HCT116 (cell line): ENCODE measurements around the gene SNX9.

Source experiments
- CEBPB ChIP-seq: IDR thresholded peaks from 2 replicates; pipeline ENCODE4 v1.6.1; 2012; ENCODE audit warnings: low read depth
- EZH2 ChIP-seq: fragments of 200-600 bp; sonication (generic); IDR thresholded peaks from 2 replicates; pipeline ENCODE4 v1.6.1; 2017; ENCODE audit warnings: antibody characterized with exemption, mixed run types
- FOSL1 ChIP-seq: IDR thresholded peaks from 2 replicates; pipeline ENCODE4 v1.6.1; 2012; ENCODE audit warnings: low read depth
- JUND ChIP-seq: IDR thresholded peaks from 2 replicates; pipeline ENCODE4 v1.6.1; 2012
- POLR2A ChIP-seq: IDR thresholded peaks from 2 replicates; pipeline ENCODE4 v1.7.0; 2011; ENCODE audit warnings: borderline replicate concordance; ENCODE audit not compliant: insufficient read depth, insufficient read length; ENCODE audit errors: extremely low read depth
- POLR2AphosphoS5 ChIP-seq: IDR thresholded peaks from 2 replicates; pipeline ENCODE4 v1.6.1; 2011; ENCODE audit warnings: mild to moderate bottlenecking, low read depth, low read length, moderate library complexity
- RAD21 ChIP-seq: IDR thresholded peaks from 2 replicates; pipeline ENCODE4 v1.6.1; 2012; ENCODE audit warnings: low read depth, mild to moderate bottlenecking
- SP1 ChIP-seq: IDR thresholded peaks from 2 replicates; pipeline ENCODE4 v1.6.1; 2012; ENCODE audit warnings: low read depth
- TCF7L2 ChIP-seq: IDR thresholded peaks from 2 replicates; pipeline ENCODE4 v1.7.0; 2011; ENCODE audit warnings: borderline replicate concordance, inconsistent platforms; ENCODE audit not compliant: insufficient read depth, insufficient read length; ENCODE audit errors: extremely low read depth
- YY1 ChIP-seq: IDR thresholded peaks from 2 replicates; pipeline ENCODE4 v1.6.1; 2011; ENCODE audit warnings: low read length, low read depth, moderate library complexity, mild to moderate bottlenecking; ENCODE audit not compliant: insufficient replicate concordance; ENCODE audit errors: extremely low read depth
- TF ChIP-seq, protein P1 (sequence below), 3 experiments: fragments of 200-600 bp in 1 of 3; sonication (generic) in 1 of 3; IDR thresholded peaks in 2 of 3; conservative IDR thresholded peaks in 1 of 3; 2 replicates each; pipeline ENCODE4 v1.5.1; 2012 to 2017; ENCODE audit warnings: low read depth in 2 of 3, low read length in 2 of 3, antibody characterized with exemption in 1 of 3, borderline replicate concordance in 1 of 3, control low read depth in 1 of 3, mild to moderate bottlenecking in 1 of 3, mixed read lengths in 1 of 3, mixed run types in 1 of 3, moderate library complexity in 1 of 3; ENCODE audit not compliant: insufficient read depth in 1 of 3

- TF ChIP-seq, protein P1, sequence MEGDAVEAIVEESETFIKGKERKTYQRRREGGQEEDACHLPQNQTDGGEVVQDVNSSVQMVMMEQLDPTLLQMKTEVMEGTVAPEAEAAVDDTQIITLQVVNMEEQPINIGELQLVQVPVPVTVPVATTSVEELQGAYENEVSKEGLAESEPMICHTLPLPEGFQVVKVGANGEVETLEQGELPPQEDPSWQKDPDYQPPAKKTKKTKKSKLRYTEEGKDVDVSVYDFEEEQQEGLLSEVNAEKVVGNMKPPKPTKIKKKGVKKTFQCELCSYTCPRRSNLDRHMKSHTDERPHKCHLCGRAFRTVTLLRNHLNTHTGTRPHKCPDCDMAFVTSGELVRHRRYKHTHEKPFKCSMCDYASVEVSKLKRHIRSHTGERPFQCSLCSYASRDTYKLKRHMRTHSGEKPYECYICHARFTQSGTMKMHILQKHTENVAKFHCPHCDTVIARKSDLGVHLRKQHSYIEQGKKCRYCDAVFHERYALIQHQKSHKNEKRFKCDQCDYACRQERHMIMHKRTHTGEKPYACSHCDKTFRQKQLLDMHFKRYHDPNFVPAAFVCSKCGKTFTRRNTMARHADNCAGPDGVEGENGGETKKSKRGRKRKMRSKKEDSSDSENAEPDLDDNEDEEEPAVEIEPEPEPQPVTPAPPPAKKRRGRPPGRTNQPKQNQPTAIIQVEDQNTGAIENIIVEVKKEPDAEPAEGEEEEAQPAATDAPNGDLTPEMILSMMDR (IDR thresholded peaks at IDR 0.05 in 2 of 3, conservative IDR thresholded peaks at IDR 0.05 in 1 of 3; ENCODE audit: borderline replicate concordance in 1 of 3, insufficient read depth in 1 of 3, low read depth in 2 of 3, low read length in 2 of 3) = no peak
- TF ChIP-seq CEBPB (no peak), EZH2 (no peak), TCF7L2 (no peak), RAD21 (no peak), SP1 (no peak), FOSL1 (no peak), JUND (no peak), POLR2A (no peak), YY1 (no peak), POLR2AphosphoS5 (no peak)
Measured at GRCh38 chr6:157812425-157813171, 10.4 kb upstream of the SNX9 start.
